ENCODE results near the gene MRM3.
"Not testable (repeated sequence)": the region's sequence is repeated elsewhere in the genome, so short reads cannot be mapped to it uniquely, and the experiment has no call there.

MRM3 gene

DNA sequence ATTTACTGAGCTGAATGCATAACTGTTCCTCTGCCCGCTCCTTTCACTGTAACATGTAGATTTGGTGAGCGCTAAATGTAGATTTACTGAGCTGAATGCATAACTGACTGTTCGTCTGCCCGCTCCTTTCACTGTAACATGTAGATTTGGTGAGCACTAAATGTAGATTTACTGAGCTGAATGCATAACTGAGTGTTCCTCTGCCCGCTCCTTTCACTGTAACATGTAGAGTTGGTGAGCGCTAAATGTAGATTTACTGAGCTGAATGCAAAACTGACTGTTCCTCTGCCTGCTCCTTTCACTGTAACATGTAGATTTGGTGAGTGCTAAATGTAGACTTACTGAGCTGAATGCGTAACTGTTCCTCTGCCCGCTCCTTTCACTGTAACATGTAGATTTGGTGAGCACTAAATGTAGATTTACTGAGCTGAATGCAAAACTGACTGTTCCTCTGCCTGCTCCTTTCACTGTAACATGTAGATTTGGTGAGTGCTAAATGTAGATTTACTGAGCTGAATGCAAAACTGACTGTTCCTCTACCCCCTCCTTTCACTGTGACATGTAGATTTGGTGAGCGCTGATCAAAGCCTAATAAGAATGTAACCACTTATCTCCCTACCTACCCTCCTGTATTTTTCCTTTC lies 26.7 kb upstream of the MRM3 start:
- not testable (repeated sequence) for DNase-seq

DNA sequence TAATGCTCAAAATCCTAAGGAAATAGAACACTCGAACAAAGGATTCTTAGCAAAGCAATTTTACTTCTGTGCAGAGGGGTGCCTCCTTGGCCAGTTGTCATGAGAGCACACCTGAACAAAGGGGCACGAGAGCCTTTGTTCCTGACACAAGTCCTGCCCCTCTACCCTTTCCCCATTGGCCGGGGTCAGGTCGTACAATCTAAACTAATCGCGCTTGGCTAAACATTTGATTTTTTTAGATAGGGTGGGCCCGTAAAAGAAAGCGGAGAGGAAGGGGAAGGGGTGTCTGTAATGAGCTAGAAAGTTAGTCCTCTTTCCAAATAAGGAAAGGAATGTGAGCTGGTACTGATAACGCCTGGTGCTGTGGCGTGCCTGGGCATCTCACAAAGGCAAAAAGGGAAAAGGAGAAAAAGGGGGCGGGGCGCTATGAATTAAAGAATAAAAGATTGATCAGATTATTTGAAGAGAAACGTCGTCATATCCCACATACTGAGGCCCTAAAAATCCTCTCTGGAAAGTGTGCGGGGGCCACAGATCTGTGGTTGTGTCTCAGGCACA lies 26.1 kb upstream of the MRM3 start:
- DNase-seq, result not testable (repeated sequence)

DNA sequence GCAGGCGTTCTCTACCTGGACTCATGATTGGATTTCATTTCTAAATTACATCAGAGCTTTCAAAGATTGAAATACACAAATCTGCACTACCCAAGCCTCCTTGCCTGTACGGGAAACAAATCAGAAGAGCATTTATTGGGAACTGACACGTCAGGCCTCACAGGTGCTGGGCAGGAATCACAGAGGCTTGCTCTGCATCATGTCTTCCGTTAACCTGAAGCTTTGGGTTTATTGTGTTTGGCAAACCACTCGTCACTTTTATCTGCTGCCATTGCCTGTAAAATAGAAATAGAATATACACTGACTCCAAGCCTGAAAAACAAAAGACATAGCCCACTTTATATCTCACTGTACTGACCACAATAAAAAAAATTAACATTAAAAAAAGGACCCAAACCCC lies 22.2 kb upstream of the MRM3 start:
- no peak for DNase-seq

DNA sequence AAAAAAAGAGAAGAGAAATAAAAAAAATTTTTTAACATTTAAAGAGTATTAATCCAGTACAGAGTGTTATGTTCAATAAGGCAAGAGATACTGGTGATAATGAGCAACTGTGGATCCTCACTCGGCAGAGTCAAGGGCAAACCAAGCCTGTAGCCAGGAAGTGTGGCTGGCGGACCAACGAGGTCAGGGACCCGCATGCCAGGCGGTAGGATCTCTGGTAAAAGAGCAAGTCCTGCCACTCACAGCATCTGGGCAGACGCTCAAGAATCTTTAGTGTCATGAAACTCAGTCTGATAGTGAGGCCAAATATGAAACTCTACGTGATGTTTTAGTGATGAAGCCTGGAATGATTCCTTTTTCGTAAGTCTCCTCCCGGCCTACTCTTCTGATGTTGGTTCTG lies 21.8 kb upstream of the MRM3 start:
- no peak for DNase-seq

DNA sequence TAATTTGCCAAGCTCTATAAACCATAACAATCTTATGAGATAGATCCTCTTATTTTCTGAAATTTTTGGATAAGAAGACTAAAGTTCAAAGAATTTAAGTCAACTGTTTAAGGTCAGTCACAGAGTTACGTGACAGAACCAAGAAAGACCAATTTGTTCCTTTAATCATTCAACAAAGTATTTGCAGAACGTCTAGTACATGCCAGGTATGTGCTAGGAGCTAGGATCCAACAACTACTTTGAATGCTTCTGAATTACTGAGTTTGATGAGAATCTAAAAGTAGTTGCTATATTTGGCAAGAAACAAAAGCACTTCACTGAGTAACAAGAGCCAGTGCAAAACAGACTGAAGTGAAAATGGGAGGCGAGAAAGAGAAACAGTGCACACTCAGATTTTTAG lies 15.1 kb upstream of the MRM3 start:
- no peak for DNase-seq

DNA sequence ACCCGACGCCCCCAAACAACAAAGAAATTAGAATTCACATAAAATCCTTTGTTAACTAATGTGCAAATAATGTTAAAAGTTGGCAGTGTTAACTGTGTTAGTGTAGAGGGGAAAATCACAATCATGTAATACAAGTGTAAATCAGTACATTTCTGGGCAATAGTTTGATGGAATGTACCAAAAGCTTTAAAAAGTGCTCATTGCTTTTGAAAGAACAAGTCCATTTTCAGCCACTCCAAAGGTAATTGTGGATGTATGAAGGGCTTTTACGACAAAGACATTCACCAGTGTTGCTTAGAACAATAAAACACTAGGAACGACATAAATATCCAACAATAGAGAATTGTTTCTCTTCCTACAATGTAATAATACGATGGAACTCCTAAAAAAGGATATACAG lies 9.1 kb upstream of the MRM3 start:
- DNase-seq, result no peak

DNA sequence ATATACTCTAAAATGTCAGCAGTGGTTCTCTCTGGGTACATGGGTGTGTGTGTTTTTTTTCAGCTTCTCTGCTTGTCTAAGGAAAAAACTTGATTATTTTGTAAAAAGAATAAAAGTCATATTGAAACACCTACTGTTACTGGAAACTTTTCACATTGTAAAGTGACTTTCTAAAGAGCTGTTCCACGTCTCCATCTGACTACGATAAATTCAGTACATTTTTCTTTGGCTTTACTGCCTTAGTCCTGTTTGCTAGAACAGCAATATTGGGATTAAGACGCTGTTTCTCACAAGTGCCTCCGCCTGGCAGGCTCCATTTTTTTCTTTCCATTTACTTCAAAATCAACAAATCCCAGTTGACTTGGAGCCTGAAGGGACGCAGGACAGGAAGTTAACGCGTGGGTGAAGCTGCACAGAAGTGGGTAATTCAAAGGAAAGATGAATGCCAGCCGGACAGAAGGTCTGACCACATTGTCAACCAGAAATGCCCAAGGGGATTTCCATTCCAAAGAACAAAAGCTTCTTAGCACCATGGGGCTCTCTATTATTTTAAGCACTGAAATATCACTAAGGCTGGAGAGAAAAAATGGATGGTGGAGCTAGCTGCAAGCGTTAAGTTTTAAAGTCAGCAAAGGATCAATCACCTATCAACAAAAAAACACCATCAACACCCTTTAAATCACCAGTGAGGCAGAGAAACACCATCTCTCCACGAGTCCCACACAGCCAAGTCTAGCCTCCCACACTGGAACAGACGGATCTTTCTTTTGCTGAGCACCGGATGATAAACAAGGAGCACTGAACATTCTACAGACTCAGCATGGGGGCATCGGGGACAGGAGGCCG lies 8.5 kb upstream of the MRM3 start:
- DNase-seq, result no peak

DNA sequence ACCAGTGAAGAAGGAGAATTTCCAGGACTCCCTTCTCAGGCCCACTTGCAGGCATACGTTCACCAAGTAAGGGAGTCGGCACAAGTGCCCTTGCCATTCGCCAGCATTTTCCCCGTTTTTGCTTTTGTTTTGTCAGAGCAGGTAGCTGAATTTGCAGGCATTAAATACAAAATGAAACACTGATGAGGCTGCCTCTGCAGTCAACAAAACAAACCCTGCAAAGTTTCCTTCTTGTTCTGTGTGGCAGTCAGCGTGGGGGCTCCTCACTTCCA lies 7.9 kb upstream of the MRM3 start:
- DNase-seq, result no peak

DNA sequence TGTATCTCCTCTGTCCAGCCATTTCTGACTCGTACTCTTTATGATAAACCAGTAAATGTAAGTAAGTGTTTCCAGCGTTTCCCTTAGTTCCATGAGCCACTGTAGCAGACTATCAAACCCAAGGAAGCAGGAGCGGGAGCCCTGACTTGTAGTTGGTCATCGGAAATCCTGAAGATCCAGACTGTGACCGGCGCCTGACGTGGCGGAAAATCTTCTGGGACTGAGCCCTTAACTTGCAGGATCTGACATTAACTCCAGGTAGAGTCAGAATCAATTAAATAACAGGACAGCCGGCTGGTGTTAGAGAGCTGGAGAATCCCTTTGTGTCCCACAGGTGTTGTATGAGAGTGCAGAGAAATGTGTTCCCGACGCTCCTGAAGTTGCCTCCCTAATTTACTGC lies 4.1 kb upstream of the MRM3 start:
- no peak for DNase-seq

DNA sequence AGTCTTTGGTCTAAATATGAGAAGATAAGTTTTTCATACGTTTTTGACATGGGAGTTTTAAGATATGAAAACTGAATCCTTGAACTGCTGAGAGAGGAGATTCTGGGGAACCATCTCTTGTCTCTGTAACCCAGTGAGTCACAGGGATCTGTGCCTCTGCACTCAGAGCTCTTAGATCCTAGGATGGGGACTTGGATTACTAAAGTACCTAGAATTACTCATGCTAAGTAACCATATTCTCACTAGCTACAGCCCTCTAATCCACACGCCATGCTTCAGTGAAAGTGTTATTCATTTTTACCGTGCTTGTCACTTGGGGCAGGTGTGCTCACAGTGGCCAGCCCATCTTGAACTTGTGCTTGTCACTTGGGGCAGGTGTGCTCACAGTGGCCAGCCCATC lies 2.0 kb downstream of the MRM3 start:
- DNase-seq, result no peak

DNA sequence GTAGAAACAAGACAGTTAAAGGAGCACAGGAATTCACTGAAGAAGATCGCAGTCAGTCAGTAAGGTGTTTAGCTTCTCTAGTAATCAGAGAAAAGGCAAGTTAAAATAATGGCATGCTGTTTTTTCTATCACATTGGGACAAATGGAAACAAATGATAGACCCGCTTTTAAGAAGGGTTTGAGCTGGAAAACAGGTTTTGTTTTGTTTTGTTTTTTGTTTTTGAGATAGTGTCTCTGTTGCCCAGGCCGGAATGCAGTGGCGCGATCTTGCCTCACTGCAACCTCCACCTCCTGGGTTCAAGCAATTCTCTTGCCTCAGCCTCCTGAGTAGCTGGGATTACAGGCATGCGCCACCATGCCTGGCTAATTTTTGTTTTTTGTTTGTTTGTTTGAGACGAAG lies 3.7 kb downstream of the MRM3 start:
- DNase-seq, result not testable (repeated sequence)

DNA sequence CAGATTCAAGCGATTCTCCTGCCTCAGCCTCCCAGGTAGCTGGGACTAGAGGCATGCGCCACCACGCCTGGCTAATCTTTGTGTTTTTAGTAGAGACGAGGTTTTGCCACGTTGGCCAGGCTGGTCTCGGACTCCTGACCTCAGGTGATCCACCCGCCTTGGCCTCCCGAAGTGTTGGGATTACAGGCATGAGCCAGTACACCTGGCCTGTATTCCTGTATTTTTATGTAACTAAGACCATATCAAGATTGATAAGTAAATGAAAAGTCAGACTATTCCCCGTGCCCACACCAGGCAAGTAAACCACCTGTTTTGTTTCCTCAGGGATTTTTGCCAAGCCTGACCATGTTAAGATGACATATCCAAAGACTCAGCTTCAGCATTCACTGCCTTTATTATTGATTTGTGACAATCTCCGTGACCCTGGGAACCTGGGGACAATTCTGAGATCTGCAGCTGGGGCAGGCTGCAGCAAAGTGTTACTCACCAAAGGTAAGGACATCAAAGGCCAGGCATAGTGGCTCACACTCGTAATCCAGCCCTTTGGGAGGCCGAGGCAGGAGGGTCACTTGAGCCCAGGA lies 5.6 kb downstream of the MRM3 start:
- no peak for DNase-seq

DNA sequence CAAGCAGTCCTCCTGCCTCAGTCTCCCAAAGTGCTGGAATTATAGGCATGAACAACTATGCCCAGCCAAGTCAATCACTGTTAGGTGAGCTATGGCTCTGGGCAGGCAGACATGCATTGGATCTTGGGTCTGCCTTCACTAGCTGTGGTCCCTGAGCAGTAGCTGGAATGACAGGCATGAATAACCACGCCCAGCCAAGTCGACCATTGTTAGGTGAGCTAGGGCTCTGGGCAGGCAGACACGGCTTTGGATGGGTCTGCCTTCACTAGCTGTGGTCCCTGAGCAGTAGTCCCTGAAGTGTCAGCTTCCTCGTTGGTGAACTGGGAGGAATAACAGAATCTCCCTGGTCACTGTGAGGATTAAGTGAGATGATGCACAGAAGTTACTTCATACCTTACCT lies 6.4 kb downstream of the MRM3 start:
- DNase-seq, result no peak

DNA sequence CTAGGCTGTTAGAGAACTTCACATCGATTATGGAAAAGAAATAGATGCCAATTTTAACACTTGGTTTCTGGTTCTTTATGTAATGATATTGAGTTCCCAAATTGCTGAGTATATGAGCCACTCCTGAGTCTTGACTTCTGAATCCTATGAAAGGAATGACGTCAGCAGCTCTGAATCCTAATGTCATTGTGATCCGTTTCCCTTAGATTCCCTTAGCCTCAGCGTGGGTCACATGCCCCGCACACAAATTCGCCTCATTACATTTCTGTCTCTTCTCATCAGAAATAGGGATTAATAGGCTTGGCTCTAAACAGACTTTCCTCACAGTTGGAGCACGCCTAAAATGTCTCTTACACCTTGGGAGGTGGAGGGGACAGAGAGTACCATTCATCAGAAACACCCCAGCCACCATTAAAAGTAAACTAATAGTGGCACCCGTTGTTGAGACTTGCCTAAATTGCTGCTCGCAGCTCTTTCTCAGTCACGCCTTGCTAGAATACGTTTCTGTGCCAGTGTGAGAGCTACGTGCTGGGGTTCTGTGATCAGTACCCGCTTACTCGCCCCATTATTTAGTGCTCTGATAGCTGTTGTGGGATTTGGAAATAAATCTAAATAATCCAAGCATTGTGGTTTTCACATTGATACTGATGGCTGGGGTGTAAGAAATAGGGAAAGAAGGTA lies 7.1 kb downstream of the MRM3 start:
- no peak for DNase-seq

DNA sequence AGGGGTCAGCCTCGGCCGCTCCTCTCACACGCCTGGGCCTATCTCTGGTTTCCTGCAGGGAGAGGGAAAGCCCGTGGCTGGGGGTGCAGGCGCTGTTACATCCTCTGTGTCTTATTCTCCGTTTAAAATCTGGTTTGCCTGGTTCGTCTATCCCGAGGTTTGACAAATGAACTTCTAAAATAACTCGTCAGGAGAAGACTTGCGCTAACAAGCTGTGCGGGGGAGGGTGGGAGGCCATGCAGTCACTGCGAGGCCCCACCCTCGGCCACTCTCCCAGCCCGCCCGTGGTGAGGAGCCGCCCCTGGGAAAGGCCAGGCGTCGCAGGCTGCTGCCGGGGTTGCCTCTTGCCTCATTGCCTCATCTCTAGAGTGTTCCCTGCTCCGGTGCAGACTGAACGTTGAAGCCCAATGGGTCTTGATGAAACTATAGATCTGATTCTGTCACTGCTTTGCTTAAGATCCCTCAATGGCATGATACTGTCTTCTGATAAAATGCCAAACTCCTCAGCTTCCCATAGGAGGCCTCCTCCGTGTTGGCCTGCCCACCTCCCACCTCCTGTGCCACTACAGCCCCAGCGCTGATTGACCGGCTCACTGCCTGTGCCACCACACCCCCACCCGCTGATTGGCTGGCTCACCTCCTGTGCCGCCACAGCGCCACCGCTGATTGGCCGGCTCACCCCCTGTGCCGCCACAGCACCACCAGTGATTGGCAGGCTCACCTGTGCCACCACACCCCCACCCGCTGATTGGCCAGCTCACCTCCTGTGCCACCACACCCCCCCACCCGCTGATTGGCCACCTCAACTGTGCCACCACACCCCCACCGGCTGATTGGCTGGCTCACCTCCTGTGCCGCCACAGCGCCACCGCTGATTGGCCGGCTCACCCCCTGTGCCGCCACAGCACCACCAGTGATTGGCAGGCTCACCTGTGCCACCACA lies 8.0 kb downstream of the MRM3 start:
- DNase-seq, result not testable (repeated sequence)

DNA sequence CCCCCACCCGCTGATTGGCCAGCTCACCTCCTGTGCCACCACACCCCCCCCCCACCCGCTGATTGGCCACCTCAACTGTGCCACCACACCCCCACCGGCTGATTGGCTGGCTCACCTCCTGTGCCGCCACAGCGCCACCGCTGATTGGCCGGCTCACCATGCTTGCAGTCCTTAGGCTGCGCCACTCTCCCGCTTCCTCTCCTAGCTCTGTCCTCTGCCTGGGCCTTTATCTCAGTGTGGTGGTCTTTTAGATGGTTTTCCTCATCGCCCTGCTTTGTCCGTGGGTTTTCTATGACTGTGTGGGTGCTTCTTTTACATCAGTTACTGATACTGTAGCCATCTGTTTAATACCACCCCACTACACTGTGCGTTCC lies 8.7 kb downstream of the MRM3 start:
- not testable (repeated sequence) for DNase-seq

DNA sequence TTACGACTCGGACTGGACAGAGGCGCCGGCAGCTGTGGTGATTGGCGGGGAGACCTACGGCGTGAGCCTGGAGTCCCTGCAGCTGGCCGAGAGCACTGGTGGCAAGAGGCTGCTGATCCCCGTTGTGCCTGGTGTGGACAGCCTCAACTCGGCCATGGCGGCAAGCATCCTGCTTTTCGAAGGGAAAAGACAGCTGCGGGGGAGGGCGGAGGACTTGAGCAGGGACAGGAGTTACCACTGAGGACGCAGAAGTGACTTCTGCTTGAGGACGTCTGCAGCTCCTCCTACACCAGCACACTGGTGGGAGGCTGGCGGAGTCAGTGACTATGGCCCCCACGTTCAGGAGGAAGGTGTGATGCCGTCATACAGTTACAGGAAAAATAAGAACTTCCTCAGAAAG lies 9.7 kb downstream of the MRM3 start:
- no peak for DNase-seq

DNA sequence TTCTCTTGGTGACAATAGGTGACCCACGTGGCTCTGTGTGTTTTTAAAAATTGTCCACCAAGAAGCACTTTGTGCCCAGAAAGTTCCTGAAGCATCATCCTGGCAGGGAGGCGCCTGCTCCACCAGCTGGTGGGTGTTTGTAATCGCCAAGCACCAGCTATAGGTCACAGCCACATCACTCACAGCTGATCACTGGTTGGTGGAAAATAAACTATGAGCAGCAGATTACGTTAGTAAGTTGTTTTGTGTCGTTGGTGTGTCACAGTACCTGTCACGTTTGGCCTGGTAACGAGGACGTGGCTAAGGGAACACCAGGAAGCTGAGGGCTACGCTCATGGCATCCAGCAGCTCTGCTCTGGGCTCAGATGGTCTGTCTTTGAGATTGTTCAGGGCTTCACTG lies 10.1 kb downstream of the MRM3 start:
- DNase-seq, result no peak

DNA sequence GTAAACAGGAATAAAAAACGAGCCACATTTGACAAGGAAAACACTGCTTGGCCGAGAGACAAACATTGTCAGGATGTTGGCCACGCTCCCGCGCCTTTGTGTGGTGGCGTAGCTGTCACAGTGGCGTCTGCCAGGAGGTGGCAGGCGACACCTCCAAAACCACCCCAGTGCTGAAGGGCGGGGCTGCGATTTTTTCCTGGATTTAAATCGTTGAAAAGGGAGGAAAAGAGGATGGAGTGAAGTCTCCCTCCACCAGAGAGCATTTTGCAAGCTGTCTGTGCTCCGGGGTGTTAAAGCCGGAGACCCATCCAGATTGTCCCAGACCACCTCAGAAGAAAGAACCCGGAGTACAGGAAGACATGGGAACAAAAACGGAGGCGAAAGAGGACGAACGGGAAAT lies 12.7 kb downstream of the MRM3 start:
- no peak for DNase-seq

DNA sequence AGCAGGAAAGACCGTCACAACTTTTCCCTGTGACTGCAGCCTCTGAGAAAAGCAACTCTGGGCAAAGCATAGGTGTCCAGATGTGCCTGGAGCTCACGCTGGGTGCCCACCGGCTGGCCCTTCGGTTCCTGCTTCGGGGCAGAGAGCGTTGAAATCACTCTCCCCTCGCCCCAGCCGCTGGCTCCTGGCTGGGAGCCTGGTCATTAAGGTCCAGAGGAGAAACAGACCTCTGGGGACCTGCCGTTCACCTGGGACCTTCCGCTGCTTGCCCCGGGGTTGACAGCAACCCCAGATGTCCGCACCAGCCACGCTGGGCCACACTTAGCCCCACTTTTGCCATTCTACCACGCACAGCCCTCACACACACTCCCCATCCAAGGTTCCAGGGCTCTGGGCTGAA lies 13.1 kb downstream of the MRM3 start:
- no peak for DNase-seq

DNA sequence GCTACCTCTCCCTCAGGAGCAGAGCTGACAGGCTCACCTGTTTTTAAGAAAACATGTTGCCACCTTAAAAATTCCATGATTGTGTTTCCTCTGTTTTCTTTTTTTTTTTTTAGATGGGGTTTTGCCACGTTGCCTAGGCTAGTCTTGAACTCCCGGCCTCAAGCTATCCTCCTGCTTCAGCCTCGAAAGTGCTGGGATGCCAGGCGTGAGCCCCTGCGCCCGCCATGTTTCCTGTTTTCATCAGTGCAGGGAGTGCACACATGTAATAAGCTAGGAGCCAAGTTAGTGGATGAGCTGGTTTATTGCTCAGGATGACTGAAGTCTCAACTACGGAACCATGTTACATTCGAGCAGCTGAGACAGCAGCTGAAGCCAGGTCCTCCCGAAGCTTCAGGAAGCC lies 13.6 kb downstream of the MRM3 start:
- no peak for DNase-seq

DNA sequence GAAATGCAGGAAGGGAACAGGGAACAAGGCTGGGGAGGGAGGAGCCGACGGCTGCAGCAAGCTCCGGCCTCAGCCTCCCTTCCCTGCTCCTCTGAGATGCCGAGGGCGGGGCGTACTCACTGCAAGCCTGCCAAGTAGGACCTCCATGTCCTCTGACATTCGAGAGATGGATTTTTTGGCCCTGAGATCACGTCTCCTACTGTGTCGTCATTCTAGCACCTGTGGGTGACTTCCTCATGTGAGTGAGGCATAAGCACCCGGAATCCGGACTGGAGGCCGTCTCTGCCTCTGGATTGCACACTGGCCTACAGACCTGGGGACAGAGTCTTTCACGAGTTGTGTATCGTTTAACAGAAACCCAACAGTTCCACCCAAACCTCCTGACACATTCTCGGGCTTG lies 14.5 kb downstream of the MRM3 start:
- no peak for DNase-seq

Data from GF-D8 (cell line).